H1 (cell line): ENCODE results near the gene RHOH. TPM values are rescaled to one million over a fixed set of nuclear protein-coding genes. Genes with fewer than 3 reads are reported as not detected.

ENCODE experiments used
- CEBPB ChIP-seq: IDR thresholded peaks from 2 replicates; pipeline ENCODE4 v1.6.1; 2012; ENCODE audit warnings: low read depth, low read length
- CHD2 ChIP-seq: IDR thresholded peaks from 2 replicates; pipeline ENCODE4 v1.6.1; 2012; ENCODE audit warnings: low read length, improper control_type of control experiment
- PHF8 ChIP-seq: fragments of 200-600 bp; sonication (generic); conservative IDR thresholded peaks from 2 replicates; pipeline ENCODE4 v1.7.1; 2012; ENCODE audit warnings: low read depth, mild to moderate bottlenecking, inconsistent platforms, low read length, moderate library complexity
- SP2 ChIP-seq: IDR thresholded peaks from 2 replicates; pipeline ENCODE4 v1.6.1; 2012; ENCODE audit warnings: mild to moderate bottlenecking, low read length, inconsistent platforms
- YY1 ChIP-seq: IDR thresholded peaks from 2 replicates; pipeline ENCODE4 v1.6.1; 2011; ENCODE audit warnings: low read depth, mild to moderate bottlenecking, low read length
- polyA plus RNA-seq, 7 experiments: library from polyadenylated mRNA; depleted of rRNA in 3 of 7; stranded (reverse) in 5 of 7; unstranded in 2 of 7; fragments of >200 nt in 5 of 7; fragments of 200-250 nt in 2 of 7; gene quantifications; 1 replicate in 5 of 7; 2 replicates in 1 of 7; 4 replicates in 1 of 7; pipeline versions ENCODE4 v1.2.1 to v1.2.3, GENCODE V29; 2011 to 2013; ENCODE audit warnings: missing spikeins in 2 of 7, mixed read lengths in 2 of 7
- total RNA-seq: library from RNA; stranded (reverse); fragmentation: NEBNext Ultra II Directional; extraction: Animal tissue kit (Norgen Biotek cat#: 25700); gene quantifications from 2 replicates; pipeline ENCODE4 v1.2.1, GENCODE V29; 2021
- TF ChIP-seq, protein P1 (sequence below), 3 experiments: IDR thresholded peaks; 1 replicate in 2 of 3; 2 replicates in 1 of 3; pipeline versions ENCODE4 v1.5.1 to v1.6.1; 2011; ENCODE audit warnings: low read length in 3 of 3, mild to moderate bottlenecking in 3 of 3, inconsistent platforms in 2 of 3, low read depth in 1 of 3, moderate library complexity in 1 of 3; ENCODE audit not compliant: insufficient read depth in 1 of 3; ENCODE audit errors: control extremely low read depth in 1 of 3
- TF ChIP-seq, protein P2 (sequence below): IDR thresholded peaks from 2 replicates; pipeline ENCODE4 v1.6.1; 2012; ENCODE audit warnings: inconsistent platforms

Gene RHOH
- total and polyA plus RNA-seq, 2 of the 8 experiments (the other 6 are each of a cell fraction or from before 2014, with no cell fraction given) = 5.9 to 6.9 TPM

DNA sequence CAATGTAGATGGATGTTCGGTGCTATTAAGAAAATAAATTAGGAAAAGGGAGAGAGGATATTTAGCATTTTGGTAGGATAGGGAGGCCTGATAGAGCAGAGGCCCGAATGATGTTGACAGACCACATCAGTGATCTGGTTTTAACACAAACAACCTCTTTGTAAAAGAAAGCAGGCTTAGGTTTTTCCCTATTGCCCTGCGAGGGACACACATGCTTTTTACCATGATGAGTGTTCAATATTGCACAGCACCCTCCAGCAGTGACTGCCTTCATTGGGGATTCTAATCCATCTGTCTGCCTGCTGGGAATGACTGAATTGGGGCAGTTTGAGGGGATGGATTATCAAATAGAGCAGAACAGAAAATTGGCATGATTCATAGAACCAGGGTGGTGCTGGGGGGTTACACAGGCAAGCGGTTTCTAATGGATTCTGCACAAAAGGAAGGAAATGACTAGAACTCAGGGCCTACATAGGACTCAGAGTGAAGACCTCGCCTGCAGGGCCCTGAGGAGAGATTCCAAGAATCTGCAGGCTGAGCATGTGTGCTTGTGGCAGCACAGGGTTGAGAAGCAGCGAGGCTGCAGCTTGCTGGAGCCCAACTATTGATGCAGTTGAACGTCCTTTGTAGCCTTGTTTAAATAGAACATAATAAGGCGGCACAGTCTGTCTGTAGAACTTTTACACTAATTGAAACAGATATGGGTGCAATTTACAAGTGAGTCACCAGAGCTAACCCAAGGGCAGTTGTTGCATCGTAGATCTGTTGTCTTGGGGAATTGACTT, 58.0 kb downstream of the RHOH start (continued):
- TF ChIP-seq, protein P1, sequence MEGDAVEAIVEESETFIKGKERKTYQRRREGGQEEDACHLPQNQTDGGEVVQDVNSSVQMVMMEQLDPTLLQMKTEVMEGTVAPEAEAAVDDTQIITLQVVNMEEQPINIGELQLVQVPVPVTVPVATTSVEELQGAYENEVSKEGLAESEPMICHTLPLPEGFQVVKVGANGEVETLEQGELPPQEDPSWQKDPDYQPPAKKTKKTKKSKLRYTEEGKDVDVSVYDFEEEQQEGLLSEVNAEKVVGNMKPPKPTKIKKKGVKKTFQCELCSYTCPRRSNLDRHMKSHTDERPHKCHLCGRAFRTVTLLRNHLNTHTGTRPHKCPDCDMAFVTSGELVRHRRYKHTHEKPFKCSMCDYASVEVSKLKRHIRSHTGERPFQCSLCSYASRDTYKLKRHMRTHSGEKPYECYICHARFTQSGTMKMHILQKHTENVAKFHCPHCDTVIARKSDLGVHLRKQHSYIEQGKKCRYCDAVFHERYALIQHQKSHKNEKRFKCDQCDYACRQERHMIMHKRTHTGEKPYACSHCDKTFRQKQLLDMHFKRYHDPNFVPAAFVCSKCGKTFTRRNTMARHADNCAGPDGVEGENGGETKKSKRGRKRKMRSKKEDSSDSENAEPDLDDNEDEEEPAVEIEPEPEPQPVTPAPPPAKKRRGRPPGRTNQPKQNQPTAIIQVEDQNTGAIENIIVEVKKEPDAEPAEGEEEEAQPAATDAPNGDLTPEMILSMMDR (IDR thresholded peaks at IDR 0.05; ENCODE audit: control extremely low read depth in 1 of 3, insufficient read depth in 1 of 3, low read depth in 1 of 3, low read length in 3 of 3) = no peak
- no peak for TF ChIP-seq YY1
- TF ChIP-seq CEBPB = no peak
- TF ChIP-seq SP2 = no peak
- no peak for TF ChIP-seq CHD2
- TF ChIP-seq, protein P2, sequence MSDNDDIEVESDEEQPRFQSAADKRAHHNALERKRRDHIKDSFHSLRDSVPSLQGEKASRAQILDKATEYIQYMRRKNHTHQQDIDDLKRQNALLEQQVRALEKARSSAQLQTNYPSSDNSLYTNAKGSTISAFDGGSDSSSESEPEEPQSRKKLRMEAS = no peak
- no peak for TF ChIP-seq PHF8
- TF ChIP-seq, all 59 proteins: peak for 0
